Activated gamma-delta T cell (primary cell): ENCODE measurements around the gene POLQ.
"Not testable (repeated sequence)": the region's sequence is repeated elsewhere in the genome, so short reads cannot be mapped to it uniquely, and the experiment has no call there.

ENCODE experiments used
- DNase-seq: peaks from one replicate; lab custom pipeline; 2025; lab: John Stamatoyannopoulos, UW

POLQ gene

DNA sequence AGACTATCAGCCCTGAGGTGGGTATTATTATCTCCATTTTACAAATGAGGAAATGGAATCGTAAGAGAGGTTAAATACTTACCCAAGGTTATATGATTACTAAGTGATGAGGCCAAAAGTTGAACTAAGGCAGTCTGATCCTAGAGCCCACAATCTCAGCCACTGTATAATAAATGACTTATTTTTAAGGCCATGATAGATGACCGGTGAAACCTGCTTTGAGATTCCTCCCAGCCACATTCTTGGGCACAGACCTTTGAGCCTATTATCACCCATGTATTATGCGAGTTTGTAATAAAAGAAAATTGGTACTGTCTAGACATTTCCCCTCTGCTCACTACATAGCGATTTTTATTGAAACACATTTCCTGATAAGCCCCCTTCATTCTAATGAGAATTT lies 37.4 kb downstream of the POLQ start:
- DNase-seq = no peak

DNA sequence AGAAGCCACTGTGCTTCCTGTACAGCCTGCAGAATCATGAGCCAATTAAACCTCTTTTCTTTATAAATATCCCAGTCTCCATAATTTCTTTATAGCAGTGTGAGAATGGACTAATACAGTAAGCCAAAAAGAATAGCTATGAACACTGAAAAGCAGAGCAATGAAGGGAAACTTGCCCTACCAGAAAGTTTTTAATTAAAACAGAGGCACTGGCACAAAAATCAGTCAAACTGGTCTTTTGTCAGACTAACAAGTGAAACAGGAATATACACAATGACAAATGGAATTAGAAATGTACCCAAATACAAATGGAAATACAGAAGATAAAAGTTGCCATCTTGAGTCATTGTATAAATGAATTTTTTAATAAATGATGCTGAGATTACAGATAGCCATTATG lies 40.5 kb downstream of the POLQ start:
- no peak for DNase-seq

DNA sequence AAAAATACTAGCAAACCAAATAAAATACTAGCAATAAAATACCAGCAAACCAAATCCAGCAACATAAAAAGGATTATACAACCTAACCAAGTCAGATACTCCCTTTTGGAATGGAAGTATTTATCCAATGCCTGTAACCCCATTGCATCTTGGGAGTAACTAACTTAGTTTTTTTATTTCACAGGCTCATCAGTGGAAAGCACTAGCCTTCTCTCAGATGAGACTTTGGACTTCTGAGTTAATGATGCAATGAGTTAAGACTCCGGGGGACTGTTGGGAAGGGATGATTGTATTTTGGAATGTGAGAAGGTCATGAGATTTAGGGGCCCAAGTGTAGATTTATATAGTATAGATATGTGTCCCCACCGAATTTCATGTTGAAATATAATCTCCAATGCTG lies 41.2 kb downstream of the POLQ start:
- no peak for DNase-seq

DNA sequence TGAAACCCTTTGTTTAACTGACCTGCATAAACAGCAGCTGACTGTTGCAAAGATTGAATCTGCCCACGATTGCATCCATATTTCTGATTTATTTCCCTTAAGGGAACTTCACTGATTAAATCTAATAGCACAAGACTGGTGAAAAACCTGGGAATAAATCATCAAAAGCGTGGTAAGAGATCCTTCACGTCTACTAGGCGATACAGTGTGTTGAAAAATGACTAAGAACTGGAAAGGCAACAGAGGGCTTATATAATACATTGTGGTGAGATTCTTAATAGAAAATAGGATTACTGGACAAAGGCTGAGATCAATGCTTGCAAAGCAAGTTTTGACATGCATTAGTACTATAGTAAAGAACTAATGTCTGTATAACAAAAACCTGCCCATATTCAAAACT lies 49.0 kb downstream of the POLQ start:
- no peak for DNase-seq

DNA sequence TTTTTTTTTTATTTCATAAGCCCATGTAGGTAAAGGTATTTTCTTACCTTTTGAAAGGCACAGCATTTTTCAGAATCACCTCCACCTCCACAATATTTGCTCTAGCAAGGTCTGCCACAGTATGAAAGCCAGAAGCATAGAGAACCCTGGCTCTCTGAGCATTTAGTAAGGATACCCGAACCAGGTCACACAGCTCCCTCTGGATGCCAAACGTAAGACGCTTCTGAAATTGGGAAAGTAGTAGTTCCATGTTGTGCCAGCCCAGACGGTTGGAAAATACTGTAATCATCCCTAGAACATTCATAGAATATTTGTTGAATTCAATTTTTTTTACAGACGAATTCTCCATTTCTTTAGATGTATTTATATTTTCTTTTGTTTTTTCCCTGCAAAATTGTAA lies 52.4 kb downstream of the POLQ start:
- no peak for DNase-seq

DNA sequence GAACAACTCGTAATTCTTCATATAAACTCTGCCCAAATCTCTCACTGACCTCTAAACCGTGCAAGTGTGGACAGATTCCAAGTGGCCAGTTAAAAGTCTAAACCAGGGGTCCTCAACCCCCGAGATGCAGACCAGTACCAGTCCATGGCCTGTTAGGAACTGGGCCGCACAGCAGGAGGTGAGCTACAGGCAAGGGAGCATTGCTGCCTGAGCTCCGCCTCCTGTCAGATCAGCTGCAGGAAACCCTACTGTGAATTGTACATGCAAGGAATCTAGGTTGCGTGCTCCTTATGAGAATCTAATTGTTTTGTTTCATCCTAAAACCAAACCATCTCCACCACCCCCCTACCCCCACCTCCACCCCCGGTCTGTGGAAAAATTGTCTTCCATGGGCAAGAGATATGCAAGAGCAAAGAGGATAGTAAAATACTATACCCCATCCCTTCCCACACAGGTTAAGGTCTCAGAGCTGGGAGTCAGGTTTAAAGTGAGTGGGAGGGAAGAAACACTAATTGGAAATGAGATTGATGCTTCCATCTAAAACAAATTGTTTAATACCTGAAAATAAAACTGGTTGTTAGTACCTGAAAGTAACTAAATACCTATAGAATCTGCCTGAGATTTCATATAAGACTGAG lies 54.0 kb downstream of the POLQ start:
- no peak for DNase-seq

DNA sequence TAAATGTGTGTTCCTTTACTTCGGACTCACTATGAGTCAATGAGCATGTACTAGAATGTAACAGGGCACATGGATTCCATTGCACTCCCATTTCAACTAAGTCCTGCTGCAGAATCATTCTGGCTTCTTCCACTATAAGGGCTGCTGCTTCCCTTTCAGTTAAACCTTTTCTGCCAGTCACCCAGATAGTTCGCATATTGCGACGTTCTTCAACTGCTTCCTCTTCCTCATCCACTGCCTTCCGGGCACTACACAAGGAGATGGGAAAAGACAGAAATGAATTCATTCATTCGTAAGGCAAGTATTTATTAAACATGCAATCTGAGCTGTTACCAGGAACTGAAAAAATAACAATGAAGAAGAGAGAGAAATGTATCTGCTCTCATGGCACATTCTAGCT lies 55.6 kb downstream of the POLQ start:
- no peak for DNase-seq

DNA sequence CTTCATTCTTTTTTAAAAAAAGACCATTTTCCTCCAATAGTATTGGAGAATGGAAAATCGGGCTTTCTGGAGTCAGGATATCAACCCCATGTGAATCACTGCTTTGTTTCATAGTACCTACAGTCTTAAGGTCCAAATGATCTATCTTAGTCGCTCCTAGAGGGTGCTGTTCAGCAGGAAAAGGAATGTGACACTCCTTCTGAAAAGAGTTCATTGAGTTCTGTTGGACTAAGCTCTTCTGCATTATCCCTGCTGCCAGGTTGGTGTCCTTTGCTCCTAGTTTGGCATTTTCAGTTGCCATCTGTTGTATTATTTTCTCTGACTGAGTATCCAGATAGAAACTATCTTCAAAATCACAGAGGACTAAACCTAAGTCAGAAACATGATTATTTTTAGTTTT lies 57.2 kb downstream of the POLQ start:
- no peak for DNase-seq

DNA sequence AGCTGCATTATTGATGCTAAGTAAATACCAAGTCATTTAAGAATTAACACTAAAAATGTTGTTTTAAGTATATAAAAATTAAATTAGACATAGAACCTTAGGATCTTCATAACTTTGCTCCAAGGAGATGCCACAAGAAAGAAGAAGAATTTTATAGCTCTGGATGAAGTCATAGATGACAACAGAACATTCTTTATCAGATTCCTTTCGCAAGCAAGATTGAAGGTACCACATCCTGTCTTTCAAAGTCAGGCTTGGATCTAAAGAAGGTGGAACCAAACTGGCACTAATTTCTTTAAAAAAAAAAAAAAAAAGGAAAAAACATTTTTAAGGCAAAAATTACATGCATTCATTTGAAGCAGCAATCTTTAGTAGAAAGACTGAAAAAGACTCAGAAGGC lies 62.5 kb downstream of the POLQ start:
- no peak for DNase-seq

DNA sequence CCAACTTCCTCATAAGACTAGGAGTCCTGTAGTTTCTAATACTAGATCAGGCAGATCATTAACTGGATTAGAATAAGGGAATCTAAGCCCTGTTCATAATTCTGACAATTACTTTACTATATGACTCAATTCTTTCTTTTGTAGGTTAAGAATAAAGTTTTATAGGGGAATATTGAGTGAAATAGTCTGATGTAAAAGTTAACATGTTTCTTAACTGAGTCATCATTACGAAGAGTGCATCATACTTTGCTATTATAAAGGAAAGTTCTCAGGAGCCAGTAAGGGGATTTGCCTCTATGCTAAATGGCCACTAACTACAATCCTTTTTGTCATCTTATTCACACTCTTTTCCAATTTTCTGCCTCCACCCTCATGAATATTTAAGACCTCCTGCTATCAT lies 63.1 kb downstream of the POLQ start:
- no peak for DNase-seq

DNA sequence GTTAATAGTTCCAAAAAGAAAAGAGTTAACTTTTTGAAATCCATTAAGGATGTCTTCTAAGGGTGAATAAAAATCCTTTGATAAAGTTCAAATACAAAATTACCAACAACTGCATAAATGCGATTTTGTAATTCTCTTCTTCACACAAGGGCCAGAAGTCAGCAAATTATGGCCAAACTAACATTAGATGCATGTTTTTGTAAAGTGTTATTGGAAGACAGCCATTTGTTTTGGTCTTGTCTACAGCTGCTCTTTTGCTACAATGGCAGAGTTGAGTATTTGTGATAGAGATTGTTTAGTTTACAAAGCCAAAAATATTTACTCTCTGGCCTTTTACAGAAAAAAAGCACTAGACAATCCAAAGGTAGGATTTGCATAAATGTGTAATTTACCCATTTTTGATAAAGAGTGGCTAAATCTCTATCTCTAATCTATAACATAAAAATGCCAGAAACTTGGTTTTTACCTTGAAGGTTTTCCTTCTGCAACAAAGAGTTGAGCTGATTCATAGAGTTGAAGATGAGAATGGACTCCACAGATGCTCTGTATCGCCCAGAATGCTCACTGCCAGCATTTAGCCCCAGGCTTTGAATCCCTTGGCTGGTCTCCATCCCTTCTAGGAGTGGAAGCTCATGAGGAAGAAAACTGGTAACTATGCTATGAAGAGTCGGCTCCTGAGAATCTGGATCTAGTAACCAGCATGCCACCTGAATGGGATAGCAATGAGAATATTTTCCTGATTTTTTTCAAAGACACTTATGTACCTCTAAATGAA lies 64.5 kb downstream of the POLQ start:
- no peak for DNase-seq

DNA sequence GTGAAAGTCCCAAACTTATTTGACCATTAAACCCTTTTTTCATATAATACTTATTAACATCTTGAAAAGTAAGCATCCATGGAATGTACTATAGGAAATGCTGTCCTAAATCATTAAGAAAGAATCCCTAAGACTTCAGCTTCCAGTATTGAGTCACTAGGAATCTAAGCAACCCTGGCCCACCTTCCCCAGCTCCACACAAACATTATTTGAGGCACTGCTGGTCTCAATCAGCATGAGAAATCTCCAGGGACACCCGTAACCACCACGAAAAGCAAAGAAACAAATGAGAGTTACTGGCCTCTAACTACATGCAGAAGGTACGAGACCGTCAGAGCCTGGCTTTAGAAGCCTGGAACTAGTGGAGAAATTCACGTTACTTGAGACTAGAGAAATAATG lies 68.2 kb downstream of the POLQ start:
- DNase-seq = no peak

DNA sequence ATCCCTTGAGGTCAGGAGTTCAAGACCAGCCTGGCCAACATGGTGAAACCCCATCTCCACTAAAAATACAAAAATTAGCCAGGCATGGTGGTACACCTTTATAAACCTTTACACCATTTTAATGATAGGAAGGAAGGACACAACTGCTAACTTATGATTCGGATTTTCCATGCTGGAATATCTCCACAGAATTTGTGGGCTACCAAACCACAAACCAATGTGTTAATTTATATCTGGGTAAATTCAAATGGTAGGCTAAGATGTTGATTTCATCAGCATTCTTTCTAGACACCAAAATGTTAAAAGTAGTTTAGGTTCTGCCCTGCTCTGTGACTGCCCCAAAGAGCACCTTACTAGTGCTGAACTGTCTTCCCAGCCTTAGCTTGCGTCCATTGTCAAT lies 72.8 kb downstream of the POLQ start:
- no peak for DNase-seq

DNA sequence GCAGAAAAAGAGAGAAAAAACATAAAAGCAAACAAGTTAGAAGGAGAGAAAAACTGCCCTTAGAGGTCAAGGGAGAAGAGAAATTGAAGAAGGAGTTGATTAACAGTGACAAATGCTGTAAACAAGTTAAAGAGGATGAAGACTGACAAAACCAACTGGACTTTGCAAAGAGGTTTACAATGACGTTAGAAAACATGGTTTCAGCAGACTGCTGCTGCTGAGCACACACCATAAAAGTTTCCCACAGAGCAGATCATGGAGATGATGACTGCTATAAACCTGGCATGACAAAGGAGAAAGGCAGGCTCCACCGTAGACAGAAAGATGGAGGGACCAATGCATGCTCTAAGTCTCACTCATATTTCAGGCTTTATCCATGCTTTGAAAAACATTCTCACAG lies 78.7 kb downstream of the POLQ start:
- no peak for DNase-seq

DNA sequence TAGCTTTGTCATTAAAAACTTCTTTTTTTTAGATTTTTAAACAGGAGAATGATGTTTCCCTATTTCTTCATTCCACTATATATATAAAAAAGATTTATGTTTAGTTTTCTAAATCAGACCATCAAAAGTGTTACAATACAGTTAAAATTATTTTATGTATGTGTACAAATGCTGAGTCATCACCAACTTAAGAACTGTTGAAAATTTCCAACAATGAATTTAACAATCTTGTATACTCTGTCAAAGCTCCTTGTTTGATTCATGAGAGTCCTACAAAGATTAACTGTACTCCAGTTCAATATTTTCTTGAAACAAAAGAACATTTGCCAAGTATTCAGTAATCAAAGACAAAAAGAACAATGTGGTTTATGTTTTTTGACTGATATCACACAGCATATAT lies 82.0 kb downstream of the POLQ start:
- no peak for DNase-seq

DNA sequence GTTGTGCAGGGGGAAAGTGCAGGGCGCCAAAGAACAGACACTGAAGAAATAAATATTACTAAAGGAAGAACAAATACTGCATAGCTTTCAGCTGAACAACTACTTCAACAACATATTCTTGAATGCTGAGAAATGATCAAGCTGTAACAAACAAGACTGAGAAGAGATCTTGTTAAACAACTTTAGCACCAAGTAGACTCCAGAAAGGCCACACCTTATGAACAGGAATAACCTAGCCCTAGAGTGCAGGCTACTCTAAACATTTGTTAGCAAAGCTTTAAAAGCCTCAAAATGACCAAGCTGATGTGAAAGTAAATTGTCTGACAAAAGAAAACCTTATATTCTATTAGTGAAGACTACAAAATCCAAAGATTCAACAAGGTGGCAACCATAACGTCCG lies 83.2 kb downstream of the POLQ start:
- no peak for DNase-seq

DNA sequence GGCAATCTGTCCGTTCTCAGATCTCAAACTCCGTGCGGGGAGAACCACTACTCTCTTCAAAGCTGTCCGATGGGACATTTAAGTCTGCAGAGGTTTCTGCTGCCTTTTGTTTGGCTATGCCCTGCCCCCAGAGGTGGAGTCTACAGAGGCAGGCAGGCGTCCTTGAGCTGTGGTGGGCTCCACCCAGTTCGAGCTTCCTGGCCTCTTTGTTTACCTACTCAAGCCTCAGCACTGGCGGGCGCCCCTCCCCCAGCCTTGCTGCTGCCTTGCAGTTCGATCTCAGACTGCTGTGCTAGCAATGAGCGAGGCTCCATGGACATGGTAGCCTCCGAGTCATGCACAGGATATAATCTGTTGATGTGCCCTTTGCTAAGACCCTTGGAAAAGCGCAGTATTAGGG lies 94.0 kb downstream of the POLQ start:
- DNase-seq = not testable (repeated sequence)

DNA sequence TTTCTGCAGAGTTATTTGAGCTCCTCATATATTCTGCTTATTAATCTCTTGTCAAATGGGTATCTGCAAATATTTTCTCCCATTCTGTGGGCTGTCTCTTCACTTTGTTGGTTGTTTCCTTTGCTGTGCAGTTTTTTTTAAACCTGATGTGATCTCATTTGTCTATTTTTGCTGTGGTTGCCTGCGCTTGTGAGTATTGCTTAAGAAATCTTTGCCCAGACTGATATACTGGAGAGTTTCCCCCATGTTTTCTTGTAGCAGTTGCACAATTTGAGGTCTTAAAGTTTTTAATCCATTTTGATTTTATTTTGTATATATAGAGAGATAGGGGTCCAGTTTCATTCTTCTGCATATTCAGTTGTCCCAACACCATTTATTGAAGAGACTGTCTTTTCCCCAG lies 102.3 kb downstream of the POLQ start:
- DNase-seq = no peak

DNA sequence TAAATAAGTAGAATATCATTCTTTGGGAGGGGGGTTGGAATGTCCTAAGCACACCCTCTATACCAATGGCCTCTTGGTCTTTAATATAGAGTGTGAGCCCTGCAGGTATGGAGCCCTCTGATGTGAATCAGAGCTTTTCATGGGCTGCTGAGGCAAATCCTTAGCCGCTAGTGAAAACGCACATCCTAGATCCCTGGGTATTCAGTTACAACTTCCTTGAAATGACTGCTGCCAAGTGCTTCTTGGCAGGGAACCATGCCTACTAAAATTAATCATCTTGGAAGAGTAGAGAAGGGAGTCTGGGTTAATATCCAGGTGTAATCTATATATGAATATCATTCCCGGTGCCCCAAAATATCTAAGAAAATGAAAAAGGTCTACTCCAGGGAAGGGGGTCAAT lies 109.1 kb downstream of the POLQ start:
- no peak for DNase-seq

DNA sequence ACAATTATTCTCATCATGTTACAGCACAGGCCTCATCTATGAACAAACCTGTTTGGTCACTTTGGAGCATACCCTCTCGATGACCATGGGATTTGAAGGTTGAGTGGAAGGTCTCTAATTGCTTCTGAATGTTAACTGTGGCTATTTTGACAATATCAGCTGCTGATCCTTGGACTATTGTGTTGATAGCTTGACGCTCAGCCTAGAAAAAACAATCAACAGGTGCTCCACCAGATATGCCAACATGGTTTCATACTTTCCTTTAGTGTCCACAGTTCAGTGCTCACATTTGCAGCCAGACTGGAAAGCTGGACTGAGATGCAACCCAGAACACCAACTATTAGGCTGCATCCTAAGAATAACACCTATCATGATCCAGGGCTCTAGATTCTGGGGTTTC lies 109.7 kb downstream of the POLQ start:
- DNase-seq = no peak

DNA sequence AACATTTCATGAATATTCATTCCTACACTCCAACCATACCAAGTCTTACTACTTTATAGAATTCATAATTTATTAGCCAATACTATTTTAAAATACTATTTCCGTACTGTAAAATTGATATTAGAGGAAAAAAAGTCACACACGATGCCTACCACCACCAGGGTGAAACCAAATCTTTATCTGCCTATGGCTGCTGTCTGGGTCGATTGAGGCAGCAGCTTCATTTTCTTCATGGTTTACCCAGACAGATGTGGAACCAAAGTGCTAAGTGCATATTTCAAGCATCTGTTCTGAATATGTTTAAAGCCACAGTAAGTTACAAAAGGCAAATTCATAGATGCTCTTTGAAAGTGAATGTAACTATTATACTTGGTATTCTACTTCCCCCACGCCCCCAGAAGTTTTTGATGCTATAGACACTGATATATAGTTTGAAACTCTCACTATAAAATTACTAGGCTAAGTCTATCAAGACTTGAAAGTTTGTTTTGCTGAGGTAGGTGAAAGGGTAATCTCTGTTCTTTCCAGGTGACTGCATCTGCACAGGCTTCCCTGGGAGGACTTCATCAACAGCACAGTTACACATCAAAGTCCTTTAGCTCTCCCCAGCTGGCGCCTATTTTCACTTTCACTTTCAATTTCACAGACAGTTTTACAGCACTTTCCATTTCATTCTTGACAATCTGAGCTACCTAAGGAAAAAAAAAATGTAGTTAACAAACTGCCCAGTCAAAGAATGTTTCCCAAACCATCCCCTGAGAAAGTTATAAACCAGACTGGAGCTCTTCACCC lies 113.9 kb downstream of the POLQ start:
- no peak for DNase-seq

DNA sequence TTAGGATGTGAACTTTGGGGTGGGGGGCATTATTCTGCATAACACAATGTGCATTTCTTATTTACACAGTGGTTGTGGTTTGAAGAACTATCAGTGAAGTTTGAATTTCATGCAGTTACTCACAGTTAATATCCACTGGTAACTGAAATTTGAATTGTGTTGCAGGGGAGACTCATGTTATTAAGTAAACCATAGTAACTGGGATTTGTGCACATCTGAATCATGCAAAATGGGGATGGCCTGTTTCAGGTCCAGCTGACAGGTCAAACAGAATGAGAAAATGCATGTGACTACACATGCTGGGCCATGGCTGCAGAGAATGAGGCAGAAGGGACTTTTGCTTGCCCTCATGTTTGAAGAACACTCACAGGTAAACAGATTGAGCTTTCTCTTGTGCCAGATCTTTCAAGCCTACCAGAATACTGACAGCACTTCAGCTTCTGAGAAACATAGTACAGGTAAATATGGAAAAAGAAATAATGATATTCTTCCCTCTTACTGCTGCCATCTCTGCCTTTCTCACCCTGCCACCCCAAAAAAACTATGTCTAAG lies 115.0 kb downstream of the POLQ start:
- no peak for DNase-seq

DNA sequence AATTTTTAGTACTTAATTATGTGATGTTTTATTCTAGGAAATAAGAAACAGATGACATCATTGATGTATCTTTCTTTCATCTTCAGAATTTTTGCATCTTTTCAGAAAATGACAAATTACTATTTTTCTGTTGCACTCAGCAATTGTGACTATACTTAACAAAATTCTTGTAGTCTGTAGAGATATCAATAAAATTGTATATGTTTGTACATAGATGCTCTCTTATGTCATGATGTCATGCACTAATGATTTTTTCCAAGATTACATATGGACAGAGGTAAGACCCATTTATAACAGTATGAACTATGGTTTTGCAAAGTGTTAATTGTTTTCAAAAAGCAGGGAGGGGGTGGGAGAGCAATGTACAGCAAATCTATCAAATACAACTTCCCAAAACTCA lies 121.2 kb downstream of the POLQ start:
- DNase-seq = no peak
